ENCODE measurements around the gene UBB.

DNA sequence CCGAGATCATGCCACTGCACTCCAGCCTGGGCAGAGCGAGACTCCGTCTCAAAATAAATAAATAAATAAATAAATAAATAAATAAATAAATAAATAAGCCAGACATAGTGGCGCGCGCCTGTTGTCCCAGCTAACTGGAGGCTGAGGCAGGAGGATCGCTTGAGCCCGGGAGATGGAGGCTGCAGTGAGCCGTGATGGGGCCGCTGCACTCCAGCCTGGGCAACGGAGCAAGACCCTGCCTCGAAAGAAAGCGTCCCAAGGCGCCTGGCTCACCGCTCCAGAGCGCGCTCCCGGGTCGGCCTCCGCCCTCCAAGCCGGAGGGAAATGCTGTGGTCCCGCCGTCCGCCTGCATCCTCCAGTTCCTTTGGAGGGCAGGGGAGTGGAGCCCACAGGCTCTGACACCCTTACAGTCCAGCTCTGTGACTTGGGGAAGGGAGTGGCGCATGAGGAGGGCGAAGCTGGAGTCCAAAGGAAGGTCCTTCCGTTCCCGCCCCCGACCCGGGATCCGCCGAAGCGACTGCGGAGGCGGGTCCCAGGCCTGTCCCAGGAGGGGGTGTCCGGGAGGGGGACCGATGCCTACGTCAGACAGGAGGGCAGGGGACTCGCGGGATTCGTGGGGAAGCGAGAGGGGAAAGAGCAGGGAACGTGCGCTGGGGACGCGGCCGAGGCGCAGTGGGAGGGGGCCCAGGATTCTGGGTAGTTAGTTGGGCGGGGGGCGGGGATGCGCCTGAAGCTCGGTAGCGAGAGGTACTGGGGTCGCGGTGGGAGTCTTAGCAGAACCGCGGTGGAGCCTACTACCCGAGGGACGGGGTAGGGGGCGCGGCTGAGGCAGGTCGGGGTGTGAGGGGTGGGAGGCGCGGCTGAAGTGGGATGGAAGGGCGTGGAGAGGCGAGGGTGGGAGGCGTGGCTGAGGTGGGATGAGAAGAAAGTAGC, 26.1 kb downstream of the UBB start:
- TF ChIP-seq, protein P1, sequence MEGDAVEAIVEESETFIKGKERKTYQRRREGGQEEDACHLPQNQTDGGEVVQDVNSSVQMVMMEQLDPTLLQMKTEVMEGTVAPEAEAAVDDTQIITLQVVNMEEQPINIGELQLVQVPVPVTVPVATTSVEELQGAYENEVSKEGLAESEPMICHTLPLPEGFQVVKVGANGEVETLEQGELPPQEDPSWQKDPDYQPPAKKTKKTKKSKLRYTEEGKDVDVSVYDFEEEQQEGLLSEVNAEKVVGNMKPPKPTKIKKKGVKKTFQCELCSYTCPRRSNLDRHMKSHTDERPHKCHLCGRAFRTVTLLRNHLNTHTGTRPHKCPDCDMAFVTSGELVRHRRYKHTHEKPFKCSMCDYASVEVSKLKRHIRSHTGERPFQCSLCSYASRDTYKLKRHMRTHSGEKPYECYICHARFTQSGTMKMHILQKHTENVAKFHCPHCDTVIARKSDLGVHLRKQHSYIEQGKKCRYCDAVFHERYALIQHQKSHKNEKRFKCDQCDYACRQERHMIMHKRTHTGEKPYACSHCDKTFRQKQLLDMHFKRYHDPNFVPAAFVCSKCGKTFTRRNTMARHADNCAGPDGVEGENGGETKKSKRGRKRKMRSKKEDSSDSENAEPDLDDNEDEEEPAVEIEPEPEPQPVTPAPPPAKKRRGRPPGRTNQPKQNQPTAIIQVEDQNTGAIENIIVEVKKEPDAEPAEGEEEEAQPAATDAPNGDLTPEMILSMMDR (IDR thresholded peaks at IDR 0.05), result no peak
- TF ChIP-seq POLR2A (IDR thresholded peaks at IDR 0.05), result peak in 1 of 2 donors; percentile 5

Data from vagina (tissue), 2 donors.